Osteoblast (primary cell): ENCODE measurements around the gene NPDC1. TPM values are rescaled to one million over a fixed set of nuclear protein-coding genes. Genes with fewer than 3 reads are reported as not detected.

Experiments used
- DNase-seq: peaks from one replicate; pipeline ENCODE4 v3.0.0; 2011; ENCODE audit warnings: low spot score, mixed read lengths; ENCODE audit not compliant: insufficient read length; ENCODE audit errors: missing footprints
- H2AFZ ChIP-seq: 2 replicates; pipeline ENCODE4 v1.6.0; 2011; ENCODE audit warnings: mild to moderate bottlenecking, low read length
- H3K27ac ChIP-seq: 2 replicates; pipeline ENCODE4 v1.5.1; 2011; ENCODE audit warnings: mild to moderate bottlenecking, low read depth, low read length, moderate library complexity
- H3K27me3 ChIP-seq: 2 replicates; pipeline ENCODE4 v1.6.0; 2012; ENCODE audit warnings: mild to moderate bottlenecking, control low read depth, inconsistent platforms, low read length, moderate library complexity; ENCODE audit not compliant: insufficient read depth
- H3K36me3 ChIP-seq: 2 replicates; pipeline ENCODE4 v1.5.1; 2011; ENCODE audit warnings: mild to moderate bottlenecking, low read length, control low read depth, moderate library complexity; ENCODE audit not compliant: insufficient read depth
- H3K4me1 ChIP-seq: 2 replicates; pipeline ENCODE4 v1.5.1; 2011; ENCODE audit warnings: mild to moderate bottlenecking, low read length, control low read depth, moderate library complexity; ENCODE audit not compliant: insufficient read depth
- H3K4me2 ChIP-seq: 2 replicates; pipeline ENCODE4 v1.6.0; 2011; ENCODE audit warnings: mild to moderate bottlenecking, low read length; ENCODE audit not compliant: insufficient read depth
- H3K4me3 ChIP-seq: fragments of 200-600 bp; sonication (generic); 3 replicates; pipeline ENCODE4 v1.5.1; 2012; ENCODE audit warnings: mild to moderate bottlenecking, low read length, inconsistent platforms; ENCODE audit not compliant: insufficient read depth
- H3K79me2 ChIP-seq: 2 replicates; pipeline ENCODE4 v1.6.0; 2012; ENCODE audit warnings: mild to moderate bottlenecking, low read length, control low read depth, inconsistent platforms; ENCODE audit not compliant: insufficient read depth
- H3K9me3 ChIP-seq: 2 replicates; pipeline ENCODE4 v1.5.1; 2011; ENCODE audit warnings: low read depth, low read length, control low read depth
- H4K20me1 ChIP-seq: 2 replicates; pipeline ENCODE4 v1.6.0; 2012; ENCODE audit warnings: mild to moderate bottlenecking, low read length, control low read depth; ENCODE audit not compliant: insufficient read depth
- total RNA-seq: library from RNA; depleted of rRNA; stranded (reverse); fragments of >200 nt; gene quantifications from 2 replicates; pipeline ENCODE4 v1.2.3, GENCODE V29; 2012
- TF ChIP-seq, protein P1 (sequence below): IDR thresholded peaks from 2 replicates; pipeline ENCODE4 v1.5.1; 2011; ENCODE audit warnings: mild to moderate bottlenecking, low read depth, low read length, moderate library complexity; ENCODE audit errors: extremely low read depth

Gene NPDC1
- total RNA-seq, 1 donor: 10.1 TPM

GRCh38 chr9:137052998-137053943, 7.3 kb upstream of the NPDC1 start:
- no peak overlapping the region for H3K4me3 ChIP-seq
- peaks cover 54% of the 10 kb centered on the region for H3K27me3 ChIP-seq
- no peak overlapping the region for H2AFZ ChIP-seq
- no peak overlapping the region for H3K27ac ChIP-seq
- TF ChIP-seq, protein P1, sequence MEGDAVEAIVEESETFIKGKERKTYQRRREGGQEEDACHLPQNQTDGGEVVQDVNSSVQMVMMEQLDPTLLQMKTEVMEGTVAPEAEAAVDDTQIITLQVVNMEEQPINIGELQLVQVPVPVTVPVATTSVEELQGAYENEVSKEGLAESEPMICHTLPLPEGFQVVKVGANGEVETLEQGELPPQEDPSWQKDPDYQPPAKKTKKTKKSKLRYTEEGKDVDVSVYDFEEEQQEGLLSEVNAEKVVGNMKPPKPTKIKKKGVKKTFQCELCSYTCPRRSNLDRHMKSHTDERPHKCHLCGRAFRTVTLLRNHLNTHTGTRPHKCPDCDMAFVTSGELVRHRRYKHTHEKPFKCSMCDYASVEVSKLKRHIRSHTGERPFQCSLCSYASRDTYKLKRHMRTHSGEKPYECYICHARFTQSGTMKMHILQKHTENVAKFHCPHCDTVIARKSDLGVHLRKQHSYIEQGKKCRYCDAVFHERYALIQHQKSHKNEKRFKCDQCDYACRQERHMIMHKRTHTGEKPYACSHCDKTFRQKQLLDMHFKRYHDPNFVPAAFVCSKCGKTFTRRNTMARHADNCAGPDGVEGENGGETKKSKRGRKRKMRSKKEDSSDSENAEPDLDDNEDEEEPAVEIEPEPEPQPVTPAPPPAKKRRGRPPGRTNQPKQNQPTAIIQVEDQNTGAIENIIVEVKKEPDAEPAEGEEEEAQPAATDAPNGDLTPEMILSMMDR: no peak
- H3K4me2 ChIP-seq: no peak overlapping the region
- no peak for DNase-seq
- no peaks in the 10 kb centered on the region for H3K4me1 ChIP-seq
- peaks cover 5% of the 10 kb centered on the region for H4K20me1 ChIP-seq
- no peaks in the 10 kb centered on the region for H3K9me3 ChIP-seq
- no peaks in the 10 kb centered on the region for H3K36me3 ChIP-seq
- H3K79me2 ChIP-seq: no peaks in the 10 kb centered on the region

GRCh38 chr9:137052293-137052692, 6.3 kb upstream of the NPDC1 start:
- Histone ChIP-seq H3K79me2 (no peaks in the 10 kb centered on the region), H4K20me1 (peaks cover 7% of the 10 kb centered on the region), H3K4me3 (no peak overlapping the region), H3K4me2 (no peak overlapping the region), H3K36me3 (no peaks in the 10 kb centered on the region), H3K9me3 (no peaks in the 10 kb centered on the region), H2AFZ (no peak overlapping the region), H3K27ac (no peak overlapping the region), H3K4me1 (no peaks in the 10 kb centered on the region), H3K27me3 (peaks cover 62% of the 10 kb centered on the region)
- DNase-seq: no peak
- TF ChIP-seq, protein P1: no peak

DNA sequence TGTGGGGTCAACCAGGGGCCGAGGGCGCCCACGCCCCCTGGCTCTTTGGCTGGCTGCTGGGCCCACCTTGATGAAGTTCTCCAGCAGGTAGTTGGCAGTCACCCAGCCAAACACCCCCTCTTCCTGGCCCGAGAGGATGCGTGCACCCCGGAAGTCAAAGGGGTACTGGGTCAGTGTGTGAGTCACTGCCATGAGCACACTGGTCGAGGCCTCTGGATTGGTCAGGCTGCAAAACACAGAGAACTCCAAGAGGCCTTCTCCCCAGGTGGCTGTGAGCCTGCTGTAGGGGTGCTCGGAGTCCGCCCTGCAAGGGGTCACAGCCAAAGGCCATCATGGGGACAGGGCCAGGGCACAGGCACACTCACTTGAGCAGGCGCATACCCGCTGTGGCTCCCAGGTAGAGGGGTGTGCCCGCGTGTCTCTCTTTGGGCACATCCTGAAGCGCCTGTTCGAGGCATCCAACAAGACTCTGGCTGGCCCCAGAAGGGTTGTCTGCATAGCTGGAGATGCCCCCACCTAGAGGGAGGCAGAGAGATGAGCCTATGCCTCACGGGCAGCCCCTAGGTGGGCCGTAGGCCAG, 5.3 kb upstream of the NPDC1 start:
- TF ChIP-seq, protein P1: no peak
- H4K20me1 ChIP-seq: peaks cover 14% of the 10 kb centered on the region
- H3K79me2 ChIP-seq: no peaks in the 10 kb centered on the region
- no peak overlapping the region for H3K27ac ChIP-seq
- H3K9me3 ChIP-seq: no peaks in the 10 kb centered on the region
- no peak overlapping the region for H3K4me3 ChIP-seq
- peaks cover 4% of the 10 kb centered on the region for H3K4me1 ChIP-seq
- peaks cover 63% of the 10 kb centered on the region for H3K27me3 ChIP-seq
- H3K4me2 ChIP-seq: no peak overlapping the region
- no peaks in the 10 kb centered on the region for H3K36me3 ChIP-seq
- H2AFZ ChIP-seq: no peak overlapping the region
- no peak for DNase-seq

- DNase-seq: peak; percentile 95
- peaks cover 14% of the 10 kb centered on the region for H4K20me1 ChIP-seq
- no peak overlapping the region for H3K4me3 ChIP-seq
- peaks cover 63% of the 10 kb centered on the region for H3K27me3 ChIP-seq
- no peak overlapping the region for H3K4me2 ChIP-seq
- no peaks in the 10 kb centered on the region for H3K79me2 ChIP-seq
- TF ChIP-seq, protein P1: no peak
- H2AFZ ChIP-seq: no peak overlapping the region
- H3K9me3 ChIP-seq: no peaks in the 10 kb centered on the region
- H3K36me3 ChIP-seq: no peaks in the 10 kb centered on the region
- no peak overlapping the region for H3K27ac ChIP-seq
- H3K4me1 ChIP-seq: peaks cover 6% of the 10 kb centered on the region
Measured at GRCh38 chr9:137050570-137050969, 4.6 kb upstream of the NPDC1 start.
